Astrocyte of the spinal cord (primary cell): Measurements from ENCODE around the gene LRBA.
"Not testable (repeated sequence)": the region's sequence is repeated elsewhere in the genome, so short reads cannot be mapped to it uniquely, and the experiment has no call there.

Source experiments
- DNase-seq: peaks from one replicate; pipeline ENCODE4 v3.0.0; 2011; ENCODE audit warnings: low read depth, low spot score
- H3K4me3 ChIP-seq: 2 replicates; pipeline ENCODE4 v1.5.1; 2011; ENCODE audit warnings: low read depth, mild to moderate bottlenecking, low read length, moderate library complexity
- in situ Hi-C: cut with HindIII; loops from 2 replicates; pipeline ENCODE4 v1.10.0; 2017; ENCODE audit warnings: low sequenced_read_pairs
- TF ChIP-seq, protein P1 (sequence below): IDR thresholded peaks from 2 replicates; pipeline ENCODE4 v1.5.1; 2012; ENCODE audit warnings: low read depth, mild to moderate bottlenecking, low read length, inconsistent platforms

LRBA gene

DNA sequence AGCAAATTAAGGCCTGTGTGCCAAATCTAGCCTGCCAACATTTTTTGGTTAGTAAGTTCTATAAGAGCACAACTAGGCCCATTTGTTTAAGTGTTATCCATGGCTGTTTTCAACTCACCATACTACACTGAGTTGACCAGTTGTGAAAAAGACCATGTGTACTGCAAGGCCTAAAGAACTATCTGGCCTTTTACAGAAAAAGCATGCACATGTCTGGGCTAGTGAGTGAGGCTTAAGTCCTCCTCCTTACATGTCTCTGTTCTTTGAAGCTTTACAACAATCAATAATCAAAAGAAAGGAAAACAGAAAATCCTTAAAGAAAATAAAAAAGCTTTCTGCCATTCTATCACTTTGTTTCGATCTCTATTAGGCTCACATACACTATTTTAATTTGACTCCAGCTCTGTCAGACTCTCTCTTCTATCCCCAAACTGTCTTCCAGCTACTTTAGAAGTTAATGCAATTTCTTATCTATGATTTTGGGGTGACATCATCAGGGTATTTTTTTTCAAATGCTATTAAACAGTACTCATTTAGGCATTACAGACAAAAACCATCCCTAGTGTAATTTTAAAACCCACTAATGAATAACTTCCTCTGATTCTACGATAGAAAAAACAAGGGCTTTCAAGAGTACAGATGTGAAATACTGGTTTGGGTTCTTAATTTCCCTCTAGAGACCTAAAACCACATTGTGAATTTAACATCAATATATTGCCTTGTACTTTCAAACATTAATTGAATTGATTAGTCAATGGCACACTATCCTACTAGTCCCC is 271.3 kb downstream of the LRBA start:
- TF ChIP-seq, protein P1, sequence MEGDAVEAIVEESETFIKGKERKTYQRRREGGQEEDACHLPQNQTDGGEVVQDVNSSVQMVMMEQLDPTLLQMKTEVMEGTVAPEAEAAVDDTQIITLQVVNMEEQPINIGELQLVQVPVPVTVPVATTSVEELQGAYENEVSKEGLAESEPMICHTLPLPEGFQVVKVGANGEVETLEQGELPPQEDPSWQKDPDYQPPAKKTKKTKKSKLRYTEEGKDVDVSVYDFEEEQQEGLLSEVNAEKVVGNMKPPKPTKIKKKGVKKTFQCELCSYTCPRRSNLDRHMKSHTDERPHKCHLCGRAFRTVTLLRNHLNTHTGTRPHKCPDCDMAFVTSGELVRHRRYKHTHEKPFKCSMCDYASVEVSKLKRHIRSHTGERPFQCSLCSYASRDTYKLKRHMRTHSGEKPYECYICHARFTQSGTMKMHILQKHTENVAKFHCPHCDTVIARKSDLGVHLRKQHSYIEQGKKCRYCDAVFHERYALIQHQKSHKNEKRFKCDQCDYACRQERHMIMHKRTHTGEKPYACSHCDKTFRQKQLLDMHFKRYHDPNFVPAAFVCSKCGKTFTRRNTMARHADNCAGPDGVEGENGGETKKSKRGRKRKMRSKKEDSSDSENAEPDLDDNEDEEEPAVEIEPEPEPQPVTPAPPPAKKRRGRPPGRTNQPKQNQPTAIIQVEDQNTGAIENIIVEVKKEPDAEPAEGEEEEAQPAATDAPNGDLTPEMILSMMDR: no peak
- DNase-seq: no peak
- in situ Hi-C loops: no loop called here
- H3K4me3 ChIP-seq: no peak overlapping the region

DNA sequence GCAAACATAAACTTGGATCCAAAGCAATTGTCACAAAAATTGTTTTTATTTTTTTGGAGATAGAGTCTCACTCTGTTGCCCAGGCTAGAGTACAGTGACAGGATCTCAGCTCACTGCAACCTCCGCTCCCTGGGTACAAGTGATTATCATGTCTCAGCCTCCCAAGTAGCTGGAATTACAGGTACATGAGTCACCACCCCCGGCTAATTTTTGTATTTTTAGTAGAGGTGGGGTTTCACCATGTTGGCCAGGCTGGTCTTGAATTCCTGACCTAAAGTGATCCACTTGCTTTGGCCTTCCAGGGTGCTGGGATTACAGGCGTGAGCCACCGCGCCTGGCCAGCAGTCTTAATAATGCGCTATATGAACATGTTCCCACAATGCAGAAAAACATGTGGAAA is 272.2 kb downstream of the LRBA start:
- in situ Hi-C loops, H3K4me3 ChIP-seq, DNase-seq: not testable (repeated sequence)

DNA sequence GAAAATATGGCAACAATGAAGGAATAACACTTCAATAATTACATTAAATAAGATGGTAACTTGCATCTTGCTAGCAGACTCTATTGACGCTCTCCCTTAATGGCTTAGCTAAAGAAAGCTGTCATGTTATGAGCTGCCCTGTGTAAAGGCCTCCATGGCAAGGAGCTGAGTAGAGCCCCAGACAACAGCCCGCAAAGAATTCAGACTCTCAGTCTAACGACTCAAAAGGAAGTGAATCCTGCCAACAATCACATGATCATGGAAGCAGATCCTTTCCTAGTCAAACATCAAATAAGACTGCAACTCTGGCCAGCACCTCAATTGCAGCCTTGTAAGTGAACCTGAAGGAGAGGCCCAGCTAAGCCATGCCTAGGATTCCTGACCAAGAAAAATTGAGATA is 275.5 kb downstream of the LRBA start:
- H3K4me3 ChIP-seq: no peak overlapping the region
- in situ Hi-C loops: no loop called here
- TF ChIP-seq, protein P1: no peak
- DNase-seq: no peak

DNA sequence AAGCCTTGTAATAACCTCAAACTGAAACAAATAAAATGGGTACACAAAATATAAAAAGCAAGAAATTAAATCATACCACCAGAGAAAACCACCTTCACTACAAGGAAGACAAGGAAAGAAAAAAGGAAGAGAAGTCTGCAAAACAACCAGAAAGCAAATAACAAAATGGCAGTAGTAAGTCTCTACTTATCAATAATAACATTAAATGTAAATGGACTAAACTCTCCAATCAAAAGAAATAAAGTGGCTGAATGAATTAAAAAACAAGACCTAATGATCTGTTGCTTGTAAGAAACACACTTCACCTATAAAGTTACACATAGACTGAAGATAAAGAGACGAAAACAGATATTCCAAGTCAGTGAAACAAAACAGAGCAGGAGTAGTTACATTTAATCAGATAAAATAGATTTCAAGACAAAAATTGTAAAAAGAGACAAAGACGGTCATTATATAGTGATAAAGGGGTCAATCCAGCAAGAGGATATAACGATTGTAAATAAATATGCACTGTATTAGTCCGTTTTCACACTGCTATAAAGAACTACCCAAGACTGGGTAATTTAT is 289.0 kb downstream of the LRBA start:
- no peak overlapping the region for H3K4me3 ChIP-seq
- DNase-seq: no peak
- in situ Hi-C loops: no loop called here
- TF ChIP-seq, protein P1: no peak

DNA sequence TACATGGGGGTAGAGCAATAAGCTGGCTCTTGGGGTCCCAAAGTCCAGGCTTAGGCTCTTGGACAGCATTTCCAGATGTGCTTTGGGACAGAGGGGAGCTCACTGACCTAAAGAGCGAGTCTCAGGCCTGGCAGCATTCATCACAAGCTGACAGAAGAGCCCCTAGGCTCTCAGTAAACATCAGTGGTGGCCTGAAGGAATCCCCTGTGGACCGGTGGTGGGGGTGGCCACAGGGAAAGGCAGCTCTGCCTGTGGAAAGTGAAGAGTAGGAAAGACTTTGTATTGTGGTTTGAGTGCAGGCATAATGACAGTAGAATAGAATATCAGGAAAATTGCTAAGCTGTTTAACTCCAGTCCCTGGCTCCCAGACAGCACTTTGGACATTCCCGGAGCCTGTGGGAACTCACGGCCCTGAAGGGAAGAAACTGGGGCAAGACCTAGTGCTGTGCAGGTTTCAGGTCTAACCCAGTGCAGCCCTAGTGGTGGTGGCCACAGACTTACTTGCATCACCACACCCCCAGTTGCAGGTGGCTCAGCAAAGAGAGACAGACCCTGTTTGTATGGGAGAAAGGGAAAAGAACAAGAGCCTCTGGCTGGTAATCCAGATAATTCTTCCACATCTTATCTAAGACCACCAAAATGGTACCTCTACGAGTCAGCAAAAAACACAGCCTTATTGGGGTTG is 291.2 kb downstream of the LRBA start:
- in situ Hi-C loops: no loop called here
- no peak for DNase-seq
- H3K4me3 ChIP-seq: no peak overlapping the region
- TF ChIP-seq, protein P1: no peak

DNA sequence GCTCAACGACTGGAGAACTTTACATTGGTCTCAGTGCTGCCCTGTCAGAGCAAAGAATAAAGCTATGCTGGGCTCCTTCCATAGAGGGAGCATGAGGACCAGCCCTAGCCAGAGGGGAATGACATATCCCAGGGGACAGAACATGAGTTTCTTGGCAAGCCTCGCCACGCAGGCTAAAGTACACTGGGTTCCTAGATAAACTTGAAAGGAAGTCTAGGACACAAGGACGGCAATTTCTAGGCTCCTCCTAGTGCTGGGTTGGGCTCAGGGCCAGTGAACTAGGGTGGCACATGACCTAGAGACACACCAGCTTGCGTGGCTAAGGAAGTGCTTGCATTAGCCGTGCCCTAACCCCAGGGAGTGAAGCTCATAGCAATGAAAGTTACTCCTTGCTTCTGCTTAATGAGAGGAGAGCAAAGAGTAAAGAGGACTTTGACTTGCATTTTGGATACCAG is 292.1 kb downstream of the LRBA start:
- in situ Hi-C loops: no loop called here
- no peak overlapping the region for H3K4me3 ChIP-seq
- no peak for DNase-seq
- TF ChIP-seq, protein P1: no peak

DNA sequence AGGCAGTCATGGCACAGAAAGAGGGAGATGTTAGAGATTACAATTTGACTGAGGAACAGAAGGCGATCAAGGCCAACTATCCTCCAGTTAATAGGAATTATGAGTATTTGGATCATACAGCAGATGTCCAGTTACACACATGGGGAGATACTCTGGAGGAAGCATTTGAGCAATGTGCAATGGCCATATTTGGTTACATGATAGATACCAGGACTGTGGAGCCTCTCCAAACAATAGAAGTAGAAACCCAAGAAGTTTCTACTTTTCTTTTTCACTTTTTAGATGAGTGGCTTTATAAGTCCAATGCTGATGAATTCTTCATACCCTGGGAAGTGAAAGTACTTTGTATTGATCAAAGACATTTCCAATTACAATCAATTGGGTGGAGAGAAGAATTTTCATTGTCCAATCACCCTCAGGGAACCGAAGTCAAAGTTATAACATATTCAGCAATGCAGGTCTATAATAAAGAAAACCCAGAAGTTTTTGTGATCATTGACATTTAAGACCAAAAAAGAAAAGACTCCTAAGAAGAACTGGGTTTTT is 294.0 kb downstream of the LRBA start:
- TF ChIP-seq, protein P1: no peak
- in situ Hi-C loops: no loop called here
- no peak overlapping the region for H3K4me3 ChIP-seq
- DNase-seq: no peak
